GM18508 (cell line): ENCODE results near the gene SELENOI.
"Not testable (repeated sequence)": the region's sequence is repeated elsewhere in the genome, so short reads cannot be mapped to it uniquely, and the experiment has no call there.

Experiments
- ATAC-seq: cut with Tn5 transposase; IDR thresholded peaks from one replicate; pipeline ENCODE4 v1.9.1; 2021; ENCODE audit warnings: moderate number of reproducible peaks; ENCODE audit not compliant: insufficient read depth, unreplicated experiment

SELENOI gene

DNA sequence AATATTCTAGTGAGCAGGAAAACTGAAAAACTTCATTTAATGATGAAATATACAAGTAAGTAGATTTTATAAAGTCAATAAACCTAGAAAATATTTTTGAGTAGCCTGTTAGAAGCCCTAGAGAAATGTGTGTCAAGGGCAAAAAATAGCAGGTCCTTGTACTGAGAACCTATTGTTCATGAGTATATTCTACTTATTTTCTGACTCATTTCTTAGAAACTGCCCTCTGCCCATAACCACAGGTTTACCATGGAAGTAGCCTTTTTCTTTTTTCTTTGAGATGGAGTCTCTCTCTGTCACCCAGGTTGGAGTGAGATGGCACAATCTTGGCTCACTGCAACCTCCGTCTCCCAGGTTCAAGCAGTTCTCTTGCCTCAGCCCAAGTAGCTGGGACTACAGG lies 19.4 kb upstream of the SELENOI start:
- ATAC-seq: no peak

DNA sequence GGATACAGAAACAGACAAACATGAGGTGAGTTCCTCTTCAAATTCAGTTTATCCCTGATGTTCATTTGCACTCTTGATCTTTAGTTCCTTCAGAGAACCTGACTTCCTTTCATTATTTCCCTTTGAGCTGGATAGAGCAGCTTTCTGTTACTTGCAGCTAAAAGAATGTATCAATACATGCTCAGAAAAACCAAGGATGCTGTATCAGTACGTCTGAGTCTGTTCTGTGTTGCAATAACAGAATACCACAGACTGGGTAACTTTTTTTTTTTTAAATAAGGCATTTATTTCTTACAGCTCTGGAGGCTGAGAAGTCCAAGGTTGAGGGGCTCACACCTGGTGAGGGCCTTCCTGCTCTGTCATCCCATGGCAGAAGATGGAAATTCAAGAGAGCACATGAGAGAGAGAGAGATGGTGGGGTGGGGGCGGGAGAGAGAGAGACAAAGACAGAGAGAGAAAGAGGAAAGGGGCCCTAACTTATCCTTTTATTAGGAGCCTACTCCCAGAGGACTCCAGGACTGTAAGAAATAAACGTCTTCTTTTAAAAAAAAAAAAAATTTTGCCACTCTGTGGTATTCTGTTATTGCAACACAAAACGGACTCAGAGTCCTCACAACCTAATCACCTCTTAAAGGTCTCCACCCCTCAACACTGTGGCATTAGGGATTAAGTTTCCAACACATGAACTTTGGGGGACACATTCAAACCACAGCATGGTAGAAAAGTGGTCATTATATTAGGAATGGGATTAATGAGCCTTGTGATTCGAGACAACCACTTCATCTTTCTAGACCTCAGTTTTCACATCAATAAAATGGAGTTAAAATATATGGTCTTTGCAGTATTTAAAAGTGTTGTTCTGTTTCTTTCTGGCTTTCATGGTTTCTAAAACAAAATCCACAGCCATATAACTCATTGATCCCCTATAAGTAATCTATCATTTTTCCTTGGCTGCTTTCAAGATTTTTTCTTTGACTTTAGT lies 18.4 kb upstream of the SELENOI start:
- no peak for ATAC-seq

- ATAC-seq: not testable (repeated sequence)
Measured at GRCh38 chr2:26329083-26329482, 16.9 kb upstream of the SELENOI start.

- no peak for ATAC-seq
Measured at GRCh38 chr2:26330114-26330549, 15.8 kb upstream of the SELENOI start.

- ATAC-seq: no peak
Measured at GRCh38 chr2:26330604-26331003, 15.3 kb upstream of the SELENOI start.

DNA sequence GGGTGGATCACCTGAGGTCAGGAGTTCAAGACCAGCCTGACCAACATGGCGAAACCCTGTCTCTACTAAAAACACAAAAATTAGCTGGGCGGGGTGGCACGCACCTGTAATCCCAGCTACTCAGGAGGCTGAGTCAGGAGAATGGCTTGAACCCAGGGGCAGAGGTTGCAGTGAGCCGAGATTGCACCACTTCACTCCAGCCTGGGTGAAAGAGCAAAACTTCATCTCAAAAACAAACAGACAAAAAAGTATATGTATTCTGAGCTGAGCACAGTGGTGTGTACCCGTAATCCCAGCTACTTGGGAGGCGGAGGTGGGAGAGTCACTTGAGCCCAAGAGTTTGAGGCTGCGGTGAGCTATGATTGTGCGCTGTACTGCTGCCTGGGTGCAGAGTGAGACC lies 14.6 kb upstream of the SELENOI start:
- not testable (repeated sequence) for ATAC-seq

DNA sequence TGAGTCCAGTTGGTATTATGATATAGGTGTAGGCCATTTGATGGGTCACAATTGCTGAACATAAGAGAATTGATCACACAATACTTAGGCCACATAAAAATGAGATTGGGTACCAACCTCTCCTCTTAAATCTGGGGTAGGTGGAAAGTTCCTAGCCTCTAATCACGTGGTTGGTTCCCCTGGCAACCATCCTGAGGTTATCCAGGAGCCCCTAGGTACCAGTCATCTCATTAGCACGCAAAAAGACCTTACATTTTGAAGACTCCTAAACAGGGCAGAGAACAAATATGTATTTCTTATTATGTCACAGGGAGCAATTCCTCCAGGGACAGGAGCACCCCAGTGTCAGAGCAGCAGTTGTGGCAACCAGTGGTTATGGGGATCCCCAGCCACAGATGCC lies 12.7 kb upstream of the SELENOI start:
- ATAC-seq: no peak

- ATAC-seq: no peak
Measured at GRCh38 chr2:26335231-26335630, 10.7 kb upstream of the SELENOI start.

- no peak for ATAC-seq
Measured at GRCh38 chr2:26336719-26337118, 9.2 kb upstream of the SELENOI start.

DNA sequence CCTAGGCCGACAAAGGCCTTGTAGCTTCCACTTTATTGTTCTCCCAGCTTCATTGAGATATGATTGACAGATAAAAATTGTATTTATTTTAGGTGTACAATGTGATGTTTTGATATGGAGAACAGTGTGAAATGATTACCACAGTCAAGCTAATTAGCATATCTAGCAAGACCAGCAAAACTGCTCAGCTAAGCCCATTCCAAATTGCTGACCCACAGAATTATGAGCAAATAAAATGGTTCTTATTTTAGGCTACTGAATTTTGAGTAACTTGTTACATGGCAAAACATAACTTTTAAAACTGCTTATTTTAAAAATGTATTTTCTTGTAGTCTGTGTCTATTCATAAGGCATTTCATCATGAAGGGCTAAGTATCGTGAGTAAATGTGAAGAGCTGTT lies 8.6 kb upstream of the SELENOI start:
- no peak for ATAC-seq

GRCh38 chr2:26340831-26341230 lies 5.1 kb upstream of the SELENOI start:
- no peak for ATAC-seq

DNA sequence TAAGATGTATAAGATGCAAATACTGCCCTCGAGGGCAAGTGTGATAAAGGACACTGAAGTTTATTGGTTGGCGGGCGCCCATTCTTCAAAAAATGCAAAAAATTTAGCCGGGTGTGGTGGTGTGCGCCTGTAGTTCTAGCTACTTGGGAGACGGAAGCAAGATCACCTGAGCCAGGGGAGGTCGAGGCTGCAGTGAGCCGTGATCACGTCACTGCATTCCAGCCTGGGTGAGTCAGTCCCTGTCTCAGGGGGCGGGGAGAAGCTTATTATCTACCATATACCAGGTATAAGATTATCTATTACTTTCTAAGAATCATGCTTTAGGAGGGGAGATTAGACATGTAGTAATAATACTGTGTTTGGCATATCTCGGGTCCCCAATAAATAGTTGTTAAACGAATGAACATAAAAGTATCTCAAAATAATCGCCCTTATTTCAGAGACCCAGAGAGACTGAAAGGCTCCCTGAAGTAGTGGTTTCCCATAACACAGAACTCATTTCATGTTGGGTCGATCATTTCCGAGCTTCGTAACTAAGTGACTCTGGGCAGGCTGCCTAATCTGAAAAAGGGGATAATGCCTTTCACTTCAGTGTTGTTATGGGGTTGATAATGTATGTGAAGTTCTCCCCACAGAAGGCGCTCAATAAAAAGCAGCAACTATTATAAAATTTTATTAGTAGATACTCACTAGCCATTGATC lies 1.2 kb upstream of the SELENOI start:
- ATAC-seq: no peak

- no peak for ATAC-seq
Measured at GRCh38 chr2:26345283-26345544, 729 bp upstream of the SELENOI start.

DNA sequence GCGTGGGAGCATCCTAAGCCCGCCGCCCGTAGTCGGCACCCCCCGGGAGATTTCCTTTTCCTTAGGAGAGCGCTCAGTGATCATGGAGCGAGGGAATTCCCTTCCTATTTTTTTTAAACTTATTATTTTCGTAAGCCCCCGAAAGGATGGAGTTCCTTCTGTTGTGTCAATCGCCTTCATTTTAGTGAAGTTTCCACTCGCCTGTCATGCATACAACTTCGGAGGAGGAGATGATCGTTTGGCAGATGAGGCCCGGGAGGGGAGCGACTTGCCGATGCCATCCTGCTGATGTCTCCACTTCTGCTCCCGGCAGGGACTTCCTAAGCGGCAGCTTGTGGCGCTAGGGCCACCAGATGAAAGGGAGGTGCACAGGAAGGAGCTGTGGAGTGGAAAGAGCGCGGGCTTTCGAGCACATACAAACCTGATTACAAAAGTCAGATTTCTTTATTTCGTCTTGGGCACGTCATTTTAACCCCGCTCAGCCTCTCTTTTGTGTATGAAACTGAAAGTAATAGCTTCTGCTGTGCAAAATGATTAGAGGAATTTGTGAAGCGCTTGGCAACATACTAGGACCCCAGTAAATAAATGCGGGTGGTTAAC lies 611 bp downstream of the SELENOI start, which contains the start of gene ADGRF3:
Gene ADGRF3, minus strand, starts transcription at position 336 of the 600 bp plus-strand sequence. CDS start 555 bp downstream, outside the sequence.
- no peak for ATAC-seq

DNA sequence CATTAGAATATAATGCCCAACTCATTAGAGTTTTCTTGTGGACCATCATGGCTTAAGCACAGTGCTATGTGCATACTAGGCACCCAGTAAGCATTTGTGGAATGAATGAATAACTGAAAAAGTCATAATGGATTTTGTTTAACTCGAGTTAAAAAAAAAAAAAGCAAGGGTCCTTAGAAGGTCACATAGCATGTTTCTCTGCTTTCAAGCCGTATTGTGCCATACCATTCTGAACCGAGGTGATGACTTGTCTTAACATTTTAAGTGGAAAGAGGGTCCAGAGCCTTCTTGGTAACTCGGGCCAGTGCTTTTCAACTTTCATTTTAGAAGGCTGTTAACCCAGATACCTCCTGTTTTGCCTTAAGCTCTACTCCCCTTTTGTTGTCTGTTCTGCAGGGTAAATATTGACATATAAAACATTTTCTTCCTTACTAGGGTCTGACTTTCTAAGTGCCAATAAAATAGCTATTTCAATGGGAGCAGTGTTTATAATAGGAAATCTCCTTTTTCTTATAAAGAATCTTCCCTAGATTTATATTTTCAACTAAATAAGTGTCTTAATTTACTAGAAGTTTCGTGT lies 1.4 kb downstream of the SELENOI start:
- ATAC-seq: no peak

DNA sequence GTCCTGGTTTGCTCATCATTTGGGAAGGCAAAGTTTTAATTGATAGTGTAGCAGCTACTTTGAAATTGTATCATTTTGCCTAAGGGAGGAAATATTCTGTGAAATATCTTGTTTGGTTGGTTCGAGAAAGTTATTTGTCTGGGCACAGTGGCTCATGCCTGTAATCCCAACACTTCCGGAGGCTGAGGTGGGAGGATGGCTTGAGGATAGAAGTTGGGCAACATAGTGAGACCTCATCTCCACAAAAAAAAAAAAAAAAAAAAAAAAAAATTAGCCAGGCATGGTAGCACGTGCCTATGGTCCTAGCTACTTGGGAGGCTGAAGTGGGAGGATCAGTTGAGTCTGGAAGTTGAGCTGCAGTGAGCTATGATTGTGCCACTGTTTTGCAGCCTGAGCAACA lies 3.7 kb downstream of the SELENOI start:
- ATAC-seq: no peak

GRCh38 chr2:26351375-26352090 lies 5.6 kb downstream of the SELENOI start:
- ATAC-seq: no peak

GRCh38 chr2:26352892-26353291 lies 6.9 kb downstream of the SELENOI start:
- ATAC-seq: no peak

DNA sequence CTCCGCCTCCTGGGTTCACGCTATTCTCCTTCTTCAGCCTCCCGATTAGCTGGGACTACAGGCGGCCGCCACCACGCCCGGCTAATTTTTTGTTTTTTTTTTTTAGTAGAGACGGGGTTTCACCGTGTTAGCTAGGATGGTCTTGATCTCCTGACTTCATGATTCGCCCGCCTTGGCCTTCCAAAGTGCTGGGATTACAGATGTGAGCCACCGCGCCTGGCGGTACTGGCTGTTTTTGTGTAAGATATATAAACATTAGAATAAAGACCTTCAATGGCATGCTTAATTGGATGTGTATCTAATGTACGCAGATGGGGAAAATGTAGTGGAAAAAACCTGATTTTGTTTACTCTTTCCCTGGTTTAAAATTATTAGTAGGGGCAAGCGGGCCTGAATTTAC lies 8.5 kb downstream of the SELENOI start:
- not testable (repeated sequence) for ATAC-seq
